ENCODE measurements around the gene DIP2B.
"Not testable (repeated sequence)": the region's sequence is repeated elsewhere in the genome, so short reads cannot be mapped to it uniquely, and the experiment has no call there.

Gene DIP2B

GRCh38 chr12:50555471-50555885 lies 50.7 kb downstream of the DIP2B start:
- DNase-seq: no peak

GRCh38 chr12:50556273-50556672 lies 51.5 kb downstream of the DIP2B start:
- peak; percentile 57 for DNase-seq

GRCh38 chr12:50556796-50557195 lies 52.0 kb downstream of the DIP2B start:
- DNase-seq: not testable (repeated sequence)

GRCh38 chr12:50557421-50557820 lies 52.6 kb downstream of the DIP2B start:
- no peak for DNase-seq

- no peak for DNase-seq
These were observed 54.2 kb downstream of the DIP2B start for GRCh38 chr12:50558970-50559369.

GRCh38 chr12:50562520-50563433 lies 58.0 kb downstream of the DIP2B start:
- no peak for DNase-seq

- no peak for DNase-seq
These were observed 58.6 kb downstream of the DIP2B start for GRCh38 chr12:50563434-50563787.

- DNase-seq: no peak
These were observed 59.6 kb downstream of the DIP2B start for GRCh38 chr12:50564237-50564947.

- no peak for DNase-seq
These were observed 60.1 kb downstream of the DIP2B start for GRCh38 chr12:50564948-50565297.

- no peak for DNase-seq
These were observed 61.3 kb downstream of the DIP2B start for GRCh38 chr12:50566066-50566465.

- DNase-seq: no peak
These were observed 63.1 kb downstream of the DIP2B start for GRCh38 chr12:50567926-50568325.

GRCh38 chr12:50568338-50569091 lies 63.7 kb downstream of the DIP2B start:
- no peak for DNase-seq

GRCh38 chr12:50569321-50569720 lies 64.5 kb downstream of the DIP2B start:
- no peak for DNase-seq

- DNase-seq: no peak
These were observed 65.1 kb downstream of the DIP2B start for GRCh38 chr12:50569876-50570275.

- no peak for DNase-seq
These were observed 67.0 kb downstream of the DIP2B start for GRCh38 chr12:50571786-50572185.

GRCh38 chr12:50572287-50572686 lies 67.5 kb downstream of the DIP2B start:
- DNase-seq: no peak

- DNase-seq: no peak
These were observed 68.0 kb downstream of the DIP2B start for GRCh38 chr12:50572760-50573159.

GRCh38 chr12:50573271-50573670 lies 68.5 kb downstream of the DIP2B start:
- no peak for DNase-seq

GRCh38 chr12:50574601-50575348 lies 70.0 kb downstream of the DIP2B start:
- no peak for DNase-seq

- DNase-seq: no peak
These were observed 75.0 kb downstream of the DIP2B start for GRCh38 chr12:50579757-50580267.

GRCh38 chr12:50580436-50580835 lies 75.7 kb downstream of the DIP2B start:
- DNase-seq: no peak

Measured in DMS53 (cell line).